Urinary bladder (tissue), 4 donors: Measurements from ENCODE around the gene SPDL1. TPM values are rescaled to one million over a fixed set of nuclear protein-coding genes. Genes with fewer than 3 reads are reported as not detected.
A peak's percentile ranks its signal among the peaks of the same experiment; 100 is the strongest.

ENCODE experiments used
- DNase-seq: peaks from one replicate; pipeline ENCODE4 v3.0.0-alpha.2; 2015; ENCODE audit errors: extremely low spot score
- H3K27ac ChIP-seq: one replicate; pipeline ENCODE4 v1.5.1; 2013; ENCODE audit warnings: low read depth, mild to moderate bottlenecking, moderate library complexity
- H3K36me3 ChIP-seq: one replicate; pipeline ENCODE4 v1.6.1; 2013; ENCODE audit warnings: mild to moderate bottlenecking, moderate library complexity; ENCODE audit not compliant: insufficient read depth
- H3K4me1 ChIP-seq: one replicate; pipeline ENCODE4 v1.6.1; 2013; ENCODE audit warnings: mild to moderate bottlenecking, moderate library complexity; ENCODE audit not compliant: insufficient read depth
- H3K4me3 ChIP-seq: one replicate; pipeline ENCODE4 v1.5.1; 2013; ENCODE audit warnings: low read depth, low read length
- WGBS: extraction: QIAGEN DNeasy Blood & Tissue Kit; methylation state at CpG from one replicate; pipeline ENCODE4 v1.1.7; 2013; 5-methylcytosine and 5-hydroxymethylcytosine counted together
- polyA plus RNA-seq: library from polyadenylated mRNA; stranded (reverse); fragments of 200-250 nt; gene quantifications from one replicate; pipeline ENCODE4 v1.2.3, GENCODE V29; 2013
- total RNA-seq: library from RNA; depleted of rRNA; stranded (reverse); fragments of >200 nt; gene quantifications from one replicate; pipeline ENCODE4 v1.2.3, GENCODE V29; 2014
- donor health status: healthy with polysubstance abuse.
- donor health status: healthy.

SPDL1 gene, protein sequence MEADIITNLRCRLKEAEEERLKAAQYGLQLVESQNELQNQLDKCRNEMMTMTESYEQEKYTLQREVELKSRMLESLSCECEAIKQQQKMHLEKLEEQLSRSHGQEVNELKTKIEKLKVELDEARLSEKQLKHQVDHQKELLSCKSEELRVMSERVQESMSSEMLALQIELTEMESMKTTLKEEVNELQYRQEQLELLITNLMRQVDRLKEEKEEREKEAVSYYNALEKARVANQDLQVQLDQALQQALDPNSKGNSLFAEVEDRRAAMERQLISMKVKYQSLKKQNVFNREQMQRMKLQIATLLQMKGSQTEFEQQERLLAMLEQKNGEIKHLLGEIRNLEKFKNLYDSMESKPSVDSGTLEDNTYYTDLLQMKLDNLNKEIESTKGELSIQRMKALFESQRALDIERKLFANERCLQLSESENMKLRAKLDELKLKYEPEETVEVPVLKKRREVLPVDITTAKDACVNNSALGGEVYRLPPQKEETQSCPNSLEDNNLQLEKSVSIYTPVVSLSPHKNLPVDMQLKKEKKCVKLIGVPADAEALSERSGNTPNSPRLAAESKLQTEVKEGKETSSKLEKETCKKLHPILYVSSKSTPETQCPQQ
- total RNA-seq = 22.5 TPM
- polyA plus RNA-seq = 8.2 TPM

GRCh38 chr5:169583424-169584220, at the start of gene SPDL1:
SPDL1 (plus strand) TSS chr5:169583773; CDS start chr5:169588417, 4,644 bp downstream.
- DNase-seq = peak; percentile 94
- peak within 1 kb of the TSS; percentile 57 for H3K4me3 ChIP-seq
- under 1% methylated on average over 53 of the region's 53 CpGs for WGBS
- peaks cover 2% of the 10 kb centered on the region for H3K36me3 ChIP-seq
- no peaks in the 10 kb centered on the region for H3K4me1 ChIP-seq
- no peak within 1 kb of the TSS for H3K27ac ChIP-seq

- H3K27ac ChIP-seq = no peak overlapping the region
- no peaks in the 10 kb centered on the region for H3K36me3 ChIP-seq
- no peaks in the 10 kb centered on the region for H3K4me1 ChIP-seq
- H3K4me3 ChIP-seq = no peak overlapping the region
- DNase-seq = no peak
- 30% methylated on average over 2 of the region's 2 CpGs for WGBS
Measured at GRCh38 chr5:169534311-169534880, 49.2 kb upstream of the SPDL1 start.

- Histone ChIP-seq H3K4me1 (no peaks in the 10 kb centered on the region), H3K27ac (no peak overlapping the region), H3K36me3 (no peaks in the 10 kb centered on the region), H3K4me3 (no peak overlapping the region)
- no peak for DNase-seq
Measured at GRCh38 chr5:169534939-169535338, 48.6 kb upstream of the SPDL1 start.

DNA sequence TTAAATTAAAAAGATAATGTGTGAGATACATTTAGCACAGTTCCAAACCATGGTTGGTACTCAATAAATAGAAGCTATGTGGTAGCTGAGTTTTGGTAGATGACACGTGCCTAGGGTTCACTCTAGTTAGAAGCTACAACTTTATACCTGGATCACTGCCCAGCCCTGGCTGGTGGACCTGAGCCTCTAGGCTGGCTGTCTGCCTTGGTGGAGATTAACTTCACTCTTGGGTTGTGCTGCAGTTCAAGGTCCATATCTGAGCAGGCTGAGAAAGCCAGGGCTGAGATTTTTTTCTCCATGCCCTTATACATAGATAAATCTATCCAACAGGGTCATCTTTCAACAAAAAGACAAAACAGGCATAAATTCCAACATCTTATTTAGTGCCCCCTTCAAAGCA, 44.6 kb upstream of the SPDL1 start:
- H3K4me1 ChIP-seq = no peaks in the 10 kb centered on the region

GRCh38 chr5:169542811-169543210, 40.8 kb upstream of the SPDL1 start:
- no peak overlapping the region for H3K4me3 ChIP-seq
- no peak for DNase-seq
- no peaks in the 10 kb centered on the region for H3K4me1 ChIP-seq
- no peaks in the 10 kb centered on the region for H3K36me3 ChIP-seq
- 94% methylated on average over 2 of the region's 2 CpGs for WGBS
- H3K27ac ChIP-seq = no peak overlapping the region

More for the DNA sequence above, 44.6 kb upstream of the SPDL1 start:
- H3K27ac ChIP-seq = no peak overlapping the region
- WGBS = 45% methylated on average over 1 of the region's 1 CpG
- DNase-seq = no peak
- no peaks in the 10 kb centered on the region for H3K36me3 ChIP-seq
- no peak overlapping the region for H3K4me3 ChIP-seq

DNA sequence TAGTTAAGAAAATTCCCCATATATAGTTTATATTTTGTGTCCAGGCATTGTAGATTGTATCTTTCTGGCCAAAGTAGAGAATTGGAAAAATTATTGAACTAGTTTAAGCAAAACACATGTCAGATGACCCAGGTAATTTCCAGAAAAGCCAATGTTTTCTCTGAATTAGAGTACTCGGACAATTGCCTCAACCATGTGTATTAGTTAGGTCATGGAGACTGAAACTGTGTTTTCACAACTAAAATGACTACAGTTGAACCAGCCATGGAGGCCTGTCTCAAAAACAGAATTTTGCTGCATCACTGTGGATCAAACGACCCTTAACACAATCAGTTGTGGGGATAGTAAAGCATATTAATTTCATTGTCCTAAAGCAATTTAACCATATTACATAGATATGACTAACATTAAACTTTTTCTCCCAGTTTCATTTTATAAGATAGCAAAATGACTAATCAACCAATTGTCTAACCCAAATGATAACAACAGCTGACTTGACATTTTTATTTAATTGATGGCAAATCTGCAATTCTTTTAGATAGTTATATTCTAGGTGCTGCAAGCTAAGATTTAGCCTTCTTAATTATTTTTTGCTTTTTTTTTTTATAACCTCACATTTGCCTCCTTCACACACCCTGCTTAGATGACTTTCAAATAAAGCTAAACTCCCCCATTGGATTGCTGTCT, 39.2 kb upstream of the SPDL1 start:
- DNase-seq = no peak
- Histone ChIP-seq H3K36me3 (no peaks in the 10 kb centered on the region), H3K4me1 (no peaks in the 10 kb centered on the region), H3K4me3 (no peak overlapping the region), H3K27ac (no peak overlapping the region)
- 91% methylated on average over 2 of the region's 2 CpGs for WGBS

DNA sequence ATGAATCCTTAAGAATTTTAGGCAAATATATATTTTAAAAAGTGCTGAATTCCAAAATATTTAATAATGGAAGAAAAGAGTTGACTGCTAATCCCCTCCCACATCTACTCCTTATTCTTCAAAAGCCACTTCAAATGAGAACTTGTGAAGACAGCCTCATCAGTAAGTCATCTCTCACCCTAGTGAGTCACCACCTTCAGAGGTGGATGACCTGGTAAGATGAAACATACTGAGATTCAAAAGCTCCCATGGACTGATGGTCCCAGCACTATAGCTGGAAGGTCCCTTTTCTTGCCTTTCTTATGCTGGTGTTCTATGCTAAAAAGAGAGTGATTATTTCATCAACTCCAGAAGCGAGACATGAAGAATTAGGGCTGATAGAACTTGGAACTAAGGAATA, 37.8 kb upstream of the SPDL1 start:
- H3K4me1 ChIP-seq = no peaks in the 10 kb centered on the region
- no peak overlapping the region for H3K27ac ChIP-seq
- H3K4me3 ChIP-seq = no peak overlapping the region
- no peak for DNase-seq
- 97% methylated on average over 1 of the region's 1 CpG for WGBS
- H3K36me3 ChIP-seq = no peaks in the 10 kb centered on the region

DNA sequence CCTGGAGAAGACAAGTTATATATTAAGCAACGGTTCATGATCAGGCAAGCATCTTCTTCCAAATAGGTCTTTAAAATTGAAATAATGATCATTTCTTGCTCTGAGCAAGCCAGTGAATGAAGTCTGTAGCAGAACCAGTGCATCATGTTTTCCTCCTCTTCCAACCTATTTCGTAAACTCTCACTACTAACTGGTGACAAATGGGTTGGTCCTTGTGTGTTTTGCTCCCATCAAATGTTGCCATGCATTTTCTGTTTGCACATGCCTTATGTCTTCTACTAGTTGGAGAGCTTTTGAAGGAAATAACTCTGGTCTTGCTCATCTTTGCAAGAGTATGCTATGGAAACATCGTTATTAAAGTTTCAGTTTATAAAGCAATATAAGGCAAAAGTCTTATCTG, 37.2 kb upstream of the SPDL1 start:
- Histone ChIP-seq H3K36me3 (no peaks in the 10 kb centered on the region), H3K4me3 (no peak overlapping the region), H3K27ac (no peak overlapping the region), H3K4me1 (no peaks in the 10 kb centered on the region)
- no peak for DNase-seq
- 89% methylated on average over 3 of the region's 3 CpGs for WGBS

DNA sequence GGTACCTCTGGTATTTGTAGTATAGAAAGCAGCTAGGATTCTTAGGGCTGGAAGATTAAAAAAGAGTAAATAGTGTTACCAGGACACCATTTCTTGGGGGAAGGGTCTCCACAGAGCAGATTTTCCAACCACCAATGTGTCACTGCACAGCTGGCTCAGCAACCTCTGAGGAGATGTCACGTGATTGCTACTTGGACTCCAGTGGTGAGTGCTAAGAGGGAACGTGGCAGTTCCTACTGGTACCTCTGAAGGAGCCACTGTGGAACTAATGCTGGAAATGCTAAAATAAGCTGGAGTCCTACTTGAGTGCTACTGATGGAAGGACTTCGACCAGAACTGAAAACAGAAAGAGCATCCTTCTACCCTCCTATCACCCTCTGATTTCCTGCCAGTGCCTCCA, 36.1 kb upstream of the SPDL1 start:
- DNase-seq = no peak
- 59% methylated on average over 3 of the region's 3 CpGs for WGBS
- Histone ChIP-seq H3K36me3 (no peaks in the 10 kb centered on the region), H3K4me3 (no peak overlapping the region), H3K4me1 (no peaks in the 10 kb centered on the region), H3K27ac (no peak overlapping the region)

DNA sequence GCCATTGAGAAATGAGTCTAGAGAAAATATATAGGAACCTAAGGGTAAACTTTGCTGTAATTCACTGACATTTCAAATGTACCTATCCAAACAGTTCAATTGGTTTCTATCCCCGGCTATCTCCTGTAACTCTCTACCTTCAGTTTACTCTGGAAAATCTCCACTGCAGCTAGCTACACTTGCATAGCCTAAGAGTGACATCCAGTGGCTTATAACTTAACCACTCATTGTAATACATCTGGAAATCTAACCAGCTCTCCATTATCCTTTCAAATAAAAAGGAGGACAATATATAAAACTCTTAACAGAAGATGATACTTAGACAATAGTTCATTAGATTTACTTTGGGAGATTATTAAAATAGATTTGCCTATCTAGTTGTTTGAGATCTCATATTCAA, 35.3 kb upstream of the SPDL1 start:
- no peaks in the 10 kb centered on the region for H3K36me3 ChIP-seq
- H3K4me3 ChIP-seq = no peak overlapping the region
- no peaks in the 10 kb centered on the region for H3K4me1 ChIP-seq
- H3K27ac ChIP-seq = no peak overlapping the region
- no peak for DNase-seq
- 39% methylated on average over 1 of the region's 1 CpG for WGBS

DNA sequence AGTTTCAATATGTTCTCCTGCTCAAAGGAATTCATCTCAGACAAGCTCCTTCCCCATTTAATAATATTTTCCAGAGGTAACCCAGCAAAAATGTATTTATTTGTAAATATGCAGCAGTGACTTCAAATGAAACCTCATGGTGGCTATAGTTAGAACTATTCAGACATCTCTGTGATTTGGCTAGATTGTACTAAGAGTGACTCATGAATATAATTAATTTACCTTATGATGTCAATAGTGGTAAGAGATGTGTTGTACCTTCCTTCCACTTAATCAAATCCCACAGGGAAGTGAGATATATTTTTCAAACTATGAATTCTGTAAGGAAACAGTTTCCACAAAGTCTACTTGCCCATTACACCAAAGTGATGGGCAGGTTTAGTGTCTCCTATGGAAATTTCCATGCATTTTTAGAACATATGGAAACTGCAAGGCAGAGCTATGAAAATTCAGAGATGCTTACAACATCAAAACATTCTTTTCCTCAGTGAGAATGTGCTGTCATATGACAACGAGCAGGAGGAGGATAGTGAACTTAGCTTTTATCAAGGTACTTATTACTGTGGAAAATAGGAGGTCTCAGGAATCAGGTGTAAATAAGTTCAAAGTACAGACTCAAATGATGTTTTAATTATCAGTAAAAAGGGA, 34.0 kb upstream of the SPDL1 start:
- Histone ChIP-seq H3K36me3 (no peaks in the 10 kb centered on the region), H3K4me1 (no peaks in the 10 kb centered on the region), H3K27ac (no peak overlapping the region), H3K4me3 (no peak overlapping the region)
- no peak for DNase-seq
- 55% methylated on average over 1 of the region's 1 CpG for WGBS

- Histone ChIP-seq H3K27ac (no peak overlapping the region), H3K4me3 (no peak overlapping the region)
- WGBS = 33% methylated on average over 4 of the region's 4 CpGs
Measured at GRCh38 chr5:169550227-169550626, 33.3 kb upstream of the SPDL1 start.

DNA sequence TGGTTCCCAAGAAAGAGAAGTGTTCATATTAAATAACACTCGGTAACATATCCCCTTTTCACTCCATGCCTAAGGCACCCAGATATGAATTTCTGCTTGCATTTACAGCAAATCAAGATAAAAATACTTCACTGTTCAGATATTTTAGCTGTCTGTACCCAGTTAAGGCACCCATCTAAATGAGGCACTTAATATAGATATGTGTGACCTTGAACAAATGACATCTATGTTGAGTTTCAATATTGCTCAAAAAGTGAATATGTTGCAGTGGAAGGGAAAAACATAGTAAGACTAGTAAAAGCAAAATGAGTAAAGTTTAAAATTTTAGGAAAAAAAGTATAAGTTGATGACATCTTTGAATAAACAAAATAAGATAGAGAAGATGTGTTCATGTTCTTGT, 32.4 kb upstream of the SPDL1 start:
- 96% methylated on average over 1 of the region's 1 CpG for WGBS
- no peaks in the 10 kb centered on the region for H3K36me3 ChIP-seq
- no peak for DNase-seq
- no peak overlapping the region for H3K4me3 ChIP-seq
- H3K4me1 ChIP-seq = no peaks in the 10 kb centered on the region
- H3K27ac ChIP-seq = no peak overlapping the region

More at GRCh38 chr5:169550227-169550626, 33.3 kb upstream of the SPDL1 start:
- DNase-seq = no peak
- Histone ChIP-seq H3K4me1 (no peaks in the 10 kb centered on the region), H3K36me3 (no peaks in the 10 kb centered on the region)
